NCI-H2196 treated with DMSO at 0.1 percent for 48 hours (cell line): ENCODE measurements around the gene MARCHF11.

Source experiments
- DNase-seq: peaks from one replicate; lab custom pipeline; 2025; ENCODE audit not compliant: unreplicated experiment; lab: John Stamatoyannopoulos, UW

MARCHF11 gene

DNA sequence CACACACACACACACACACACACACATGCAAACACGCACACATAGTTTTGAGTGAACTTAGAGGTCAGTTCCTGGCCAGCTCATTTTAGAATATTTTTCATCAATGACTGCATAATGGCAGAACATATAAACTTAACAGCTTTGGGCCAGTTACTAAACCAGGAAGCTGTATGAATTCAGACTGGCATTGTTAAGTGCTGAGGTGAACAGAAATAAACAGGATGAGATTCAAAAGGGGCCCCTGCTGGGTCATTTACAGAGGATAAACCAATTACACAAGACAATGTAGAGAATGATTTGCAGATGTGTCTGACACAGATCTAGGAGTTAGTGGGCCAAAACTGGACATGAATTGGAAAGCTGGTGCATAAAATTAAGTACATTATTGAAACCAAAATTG, 44.6 kb downstream of the MARCHF11 start:
- DNase-seq: no peak

DNA sequence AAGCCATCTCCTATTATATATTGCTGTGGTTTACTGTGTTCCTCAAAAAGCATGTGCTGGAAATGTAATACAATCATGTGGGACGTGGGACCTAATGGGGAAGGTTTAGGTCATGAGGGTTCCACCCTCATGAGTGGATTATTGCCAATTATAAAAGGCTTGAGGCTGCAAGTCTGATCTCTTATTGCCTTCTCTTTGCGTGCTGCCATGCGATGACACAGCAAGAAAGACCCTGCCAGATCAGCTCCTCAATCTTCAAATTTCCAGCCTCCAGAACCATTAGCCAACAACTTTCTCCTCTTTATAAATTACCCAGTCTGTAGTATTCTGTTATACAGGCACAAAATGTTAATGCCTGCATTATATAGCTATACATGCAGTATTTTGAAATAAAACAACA, 45.4 kb downstream of the MARCHF11 start:
- DNase-seq: no peak

DNA sequence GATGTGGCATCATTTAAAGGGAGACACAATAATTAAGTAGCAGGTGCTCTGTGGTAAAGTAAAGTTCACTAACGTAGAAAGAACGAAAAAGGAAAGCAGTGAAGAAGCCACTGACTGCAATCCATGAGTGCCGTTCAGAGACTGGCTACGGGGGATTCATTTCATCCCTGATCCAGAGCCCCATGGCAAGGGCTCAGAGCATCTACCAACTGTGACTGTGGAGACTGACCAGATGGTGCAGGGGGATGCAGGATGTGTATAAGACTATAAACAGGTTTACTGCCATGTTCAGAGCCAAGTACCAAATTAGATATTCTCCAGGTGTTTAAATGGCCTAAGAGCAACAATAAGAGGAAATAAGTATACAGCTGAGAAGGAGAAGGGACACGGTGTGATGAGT, 47.7 kb downstream of the MARCHF11 start:
- no peak for DNase-seq

DNA sequence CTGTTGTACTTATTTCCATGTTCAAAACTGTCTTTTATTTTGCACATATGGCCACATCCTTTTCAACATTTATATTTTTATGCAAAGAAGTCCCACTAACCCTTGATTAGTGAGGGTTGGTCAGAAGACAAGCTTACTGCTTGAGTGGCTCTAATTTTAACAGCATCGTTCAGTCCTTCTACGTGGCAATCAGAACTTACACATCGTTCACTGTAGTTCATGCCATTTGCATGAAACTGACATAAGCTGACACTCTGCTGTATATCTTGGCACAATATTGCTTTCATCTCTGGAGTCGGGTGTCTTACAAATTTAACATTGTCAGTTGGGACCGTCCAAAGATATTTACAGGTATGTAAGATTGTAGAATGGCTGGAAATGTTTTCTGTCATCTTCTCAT, 50.6 kb downstream of the MARCHF11 start:
- no peak for DNase-seq

DNA sequence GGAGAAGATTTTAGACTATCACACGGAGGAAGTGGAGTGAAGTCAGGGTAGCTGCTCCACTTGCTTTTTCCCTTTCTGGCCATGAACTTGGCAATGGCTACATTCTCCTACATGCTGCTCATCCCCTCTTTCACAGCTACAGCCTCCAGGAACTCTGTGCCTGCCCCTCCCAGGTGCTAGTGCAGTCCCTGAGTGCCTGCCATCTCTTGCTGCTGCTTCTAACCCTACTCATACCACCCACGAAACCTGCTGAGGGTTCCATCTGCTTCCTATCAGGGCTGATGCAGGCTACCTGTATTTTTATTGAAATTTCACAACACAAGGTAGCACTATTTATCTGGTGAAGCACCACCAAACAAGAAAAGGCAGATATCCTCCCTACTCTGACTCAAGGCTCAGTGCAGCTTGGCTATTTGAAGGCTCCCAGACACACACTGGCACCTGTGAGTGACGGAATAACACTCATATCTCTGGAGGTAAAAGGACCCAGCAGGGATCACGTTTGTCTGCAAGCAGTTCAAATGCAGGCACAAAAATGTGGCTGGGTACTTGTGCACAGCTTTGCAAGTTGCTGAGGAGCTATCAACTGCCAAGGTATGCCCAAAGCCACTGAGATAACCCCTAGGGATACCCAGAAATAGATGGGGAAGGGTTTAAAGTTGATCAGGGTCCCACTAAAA, 51.6 kb downstream of the MARCHF11 start:
- no peak for DNase-seq

DNA sequence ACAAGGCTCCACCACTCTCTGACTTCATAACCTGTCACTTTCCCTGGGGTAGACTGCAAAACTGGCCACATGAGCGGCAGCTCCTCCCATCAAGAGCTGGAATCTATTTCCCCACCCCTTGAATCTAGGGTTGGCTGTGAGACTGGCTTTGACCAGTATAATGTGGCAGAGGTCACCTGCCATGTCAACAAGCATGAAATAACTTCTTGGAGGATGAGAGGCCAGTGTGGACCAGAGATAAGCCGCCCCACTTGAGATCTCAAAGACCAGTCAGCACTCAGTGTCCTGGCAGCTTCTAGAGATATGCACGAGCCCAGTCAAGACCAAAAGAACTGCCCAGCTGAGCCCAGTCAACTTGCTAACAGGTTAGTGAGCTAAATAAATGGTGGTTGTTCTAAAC, 59.0 kb downstream of the MARCHF11 start:
- DNase-seq: no peak

DNA sequence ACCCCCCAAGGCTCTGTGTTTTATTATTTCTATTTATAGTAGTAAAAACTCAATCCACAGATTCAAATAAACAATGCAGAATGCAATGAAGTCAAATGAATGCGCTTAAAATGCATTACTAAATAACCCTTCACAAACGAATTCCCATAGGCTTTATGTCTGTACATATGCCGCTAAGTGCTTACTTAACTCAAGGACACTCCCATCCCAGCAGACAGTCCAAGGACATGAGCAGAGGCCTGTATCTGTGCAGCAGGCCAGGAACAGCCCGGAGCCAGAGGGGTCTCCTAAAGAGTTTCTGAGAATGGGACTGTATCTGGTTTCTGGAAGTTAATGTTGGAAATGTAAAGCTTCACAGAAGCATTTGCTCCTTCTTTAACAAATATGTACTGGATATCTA, 59.8 kb downstream of the MARCHF11 start:
- no peak for DNase-seq

DNA sequence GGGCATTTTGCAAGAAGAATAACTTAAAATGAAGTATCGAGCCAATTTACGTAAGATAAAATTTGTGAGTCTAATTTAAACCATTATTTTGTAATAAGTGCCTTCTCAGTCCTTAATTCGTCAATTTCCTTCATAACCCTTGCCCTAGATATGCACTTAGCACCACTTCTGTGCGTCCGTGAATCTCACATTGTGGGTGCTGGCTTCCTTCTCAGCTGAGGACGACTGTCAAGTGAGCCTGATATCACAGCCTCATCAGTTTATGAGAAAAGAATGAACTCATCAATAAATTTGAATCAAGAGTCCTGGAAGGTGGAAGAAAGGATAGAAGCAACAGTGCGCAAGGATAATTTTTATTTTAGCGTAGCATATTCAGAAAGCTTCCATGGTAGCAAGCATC, 64.5 kb downstream of the MARCHF11 start:
- no peak for DNase-seq

DNA sequence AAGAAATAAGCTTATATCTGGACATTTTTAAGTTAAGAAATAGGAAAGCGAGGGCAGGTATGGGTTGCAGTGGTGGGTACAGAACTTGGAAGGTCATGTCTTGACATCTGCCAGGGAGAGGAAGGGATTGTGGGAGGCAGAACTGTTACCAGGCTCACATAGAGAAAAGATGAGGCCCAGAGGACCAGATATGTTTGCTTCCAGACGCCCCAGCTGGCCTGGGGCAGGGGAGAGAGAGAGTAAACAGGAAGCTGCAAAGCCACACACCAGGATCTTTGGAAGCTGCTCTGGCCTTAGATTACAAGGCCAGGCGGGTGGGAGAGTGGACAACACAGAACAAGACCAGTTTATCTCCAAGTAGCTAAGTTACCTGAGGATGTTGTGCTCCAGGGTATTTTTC, 71.2 kb downstream of the MARCHF11 start:
- DNase-seq: no peak

DNA sequence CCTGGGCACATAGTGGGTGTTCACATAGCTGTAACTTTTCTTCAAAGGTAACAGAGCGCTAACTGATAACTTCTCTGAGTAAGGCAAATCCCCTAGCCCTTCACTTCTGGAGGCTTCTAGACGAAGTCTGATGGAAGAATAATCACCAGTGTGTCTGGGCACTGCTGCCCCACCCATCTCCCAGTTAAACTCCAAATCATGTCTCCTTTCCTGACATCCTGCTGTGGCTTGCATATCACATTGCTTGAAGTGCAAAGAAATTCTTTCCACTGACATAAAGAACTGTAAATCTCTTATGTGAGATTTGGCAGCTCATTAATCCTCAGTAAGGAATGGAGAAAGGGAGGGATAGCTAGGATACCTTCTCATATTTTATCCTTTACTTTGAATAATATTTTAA, 74.6 kb downstream of the MARCHF11 start:
- no peak for DNase-seq

DNA sequence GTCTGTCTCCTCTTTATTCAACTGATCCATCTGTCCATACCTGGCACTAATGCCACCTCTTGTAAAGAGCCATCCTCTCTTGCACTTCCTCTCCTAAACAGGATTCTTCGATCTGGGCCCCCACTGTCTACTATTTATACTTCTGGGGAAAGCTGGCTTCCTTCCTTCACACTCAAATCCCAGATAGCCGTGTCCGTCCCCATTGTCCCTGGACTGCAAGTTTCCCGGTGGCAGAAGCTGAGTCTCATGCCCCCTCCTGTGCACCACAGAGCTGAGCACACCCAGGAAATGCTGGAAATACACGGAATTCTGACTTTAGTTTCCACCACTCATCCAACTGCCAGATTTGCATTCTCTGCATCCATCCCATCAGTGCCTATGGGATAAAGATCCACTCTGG, 84.0 kb downstream of the MARCHF11 start:
- no peak for DNase-seq

DNA sequence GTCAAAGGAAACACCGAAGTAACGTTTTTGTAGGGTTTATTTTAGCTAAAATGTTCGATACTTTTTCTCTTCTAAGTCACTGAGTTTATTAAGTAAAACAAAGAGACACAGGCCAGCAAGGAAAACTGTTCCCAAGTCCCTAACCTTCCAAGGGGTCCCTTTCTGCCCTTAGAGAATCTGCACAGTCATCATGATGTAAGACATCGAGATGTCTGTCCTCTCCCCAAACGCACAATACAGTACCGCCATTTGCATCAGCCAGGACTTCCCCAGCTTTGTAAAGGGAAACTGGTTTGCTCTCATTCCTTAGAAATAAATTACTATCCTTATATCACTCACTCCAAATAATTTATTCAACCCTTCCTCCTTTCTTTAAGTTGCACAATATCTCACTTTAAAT, 89.3 kb downstream of the MARCHF11 start:
- DNase-seq: no peak

DNA sequence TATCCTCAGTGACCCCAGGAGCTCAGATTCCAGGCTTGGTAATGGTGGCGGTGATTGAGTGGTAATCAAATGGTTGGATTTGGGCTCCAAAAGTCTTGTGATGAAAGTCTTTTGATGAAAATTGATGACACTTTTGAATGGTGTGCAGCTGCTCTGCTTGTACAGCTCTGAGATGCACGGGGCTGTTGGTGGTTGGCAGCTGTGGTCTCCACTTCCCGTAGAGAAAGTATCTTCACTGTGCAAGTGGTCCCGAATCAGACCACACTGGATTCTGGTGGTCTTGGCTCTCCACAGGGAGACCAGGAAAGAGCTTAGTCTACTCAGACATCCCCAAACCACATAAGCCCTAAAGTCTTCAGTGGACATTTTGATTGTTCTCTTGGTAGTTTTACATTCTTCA, 96.6 kb downstream of the MARCHF11 start:
- DNase-seq: no peak

DNA sequence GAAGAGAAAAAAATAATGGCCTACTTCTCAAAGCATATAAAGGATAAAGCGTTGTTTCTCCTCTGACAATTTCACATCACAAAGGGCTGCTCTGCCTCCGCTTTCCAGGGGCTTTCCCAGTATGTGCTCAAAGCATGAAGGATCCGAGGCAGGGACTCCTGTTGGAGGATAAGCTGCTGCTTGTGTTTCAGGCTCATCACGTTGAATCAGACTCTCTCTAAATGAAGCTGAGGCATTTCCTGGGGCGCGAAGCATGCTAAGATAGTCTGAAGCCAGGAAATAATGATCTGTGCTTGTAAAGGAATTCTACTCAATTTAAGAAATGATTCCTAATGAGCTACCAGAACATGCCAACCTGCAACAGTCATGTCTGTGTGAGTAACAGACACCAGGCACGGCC, 97.5 kb downstream of the MARCHF11 start:
- DNase-seq: no peak

DNA sequence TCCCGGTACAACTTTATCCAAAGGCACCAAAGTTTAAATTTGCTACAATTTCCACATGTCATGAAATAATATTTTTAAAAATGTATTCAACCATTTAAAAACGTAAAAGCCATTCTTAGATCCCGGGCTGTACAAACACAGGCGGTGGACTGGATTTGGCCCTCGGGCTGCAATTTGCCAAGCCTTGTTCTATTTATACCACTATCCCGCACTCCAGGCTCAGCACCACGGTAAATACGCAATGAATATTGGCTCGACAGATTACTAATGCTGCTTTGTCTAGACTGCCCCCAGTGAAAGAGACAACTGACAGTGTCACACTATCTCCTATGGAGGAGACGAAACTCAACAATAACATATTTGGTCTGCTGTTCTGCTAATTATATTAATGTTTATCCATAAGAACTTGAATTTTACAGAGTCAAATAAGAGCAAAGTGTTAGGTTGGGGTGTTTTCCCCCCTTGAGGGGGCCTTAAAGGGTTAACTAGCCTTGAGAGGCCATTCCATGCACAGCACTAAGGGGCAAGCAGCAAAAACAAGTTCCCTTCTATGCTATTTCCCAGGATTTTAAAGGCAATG, 98.1 kb downstream of the MARCHF11 start:
- DNase-seq: no peak

DNA sequence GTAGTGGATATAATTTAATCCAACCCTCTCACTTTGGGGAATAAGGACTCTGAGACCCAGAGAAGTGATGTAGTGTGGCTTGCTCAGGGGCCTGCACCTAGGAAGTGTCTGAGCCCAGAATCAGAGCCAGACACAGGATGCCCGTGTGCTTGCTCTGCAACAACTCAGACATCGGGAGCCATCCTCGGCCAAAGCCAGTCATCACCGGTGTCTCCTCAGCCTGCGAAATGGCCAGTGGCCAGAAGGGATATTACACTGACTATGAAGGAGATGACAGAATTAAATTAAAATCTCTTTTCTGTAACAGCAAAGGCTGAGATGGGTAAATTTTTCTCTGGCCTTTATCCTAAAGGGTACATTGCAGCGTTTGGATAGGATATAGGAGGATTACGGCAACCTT, 102.9 kb downstream of the MARCHF11 start:
- no peak for DNase-seq

DNA sequence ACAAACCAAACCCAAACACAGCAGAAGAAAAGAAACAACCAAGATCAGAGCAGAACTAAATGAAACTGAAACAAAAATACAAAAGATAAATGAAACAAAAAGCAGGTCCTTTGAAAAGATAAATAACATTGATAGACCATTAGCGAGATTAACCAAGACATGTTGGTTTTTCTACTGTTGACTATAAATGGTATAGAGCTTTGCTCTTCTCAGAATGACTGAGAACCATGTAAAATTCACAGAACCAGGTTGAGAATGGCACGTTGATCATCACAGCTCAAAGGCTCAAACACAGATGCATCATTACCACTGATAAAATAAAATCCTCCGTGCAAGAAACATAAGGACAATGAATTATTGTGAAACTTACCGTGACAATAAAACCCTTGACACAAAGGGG, 105.2 kb downstream of the MARCHF11 start:
- DNase-seq: no peak

DNA sequence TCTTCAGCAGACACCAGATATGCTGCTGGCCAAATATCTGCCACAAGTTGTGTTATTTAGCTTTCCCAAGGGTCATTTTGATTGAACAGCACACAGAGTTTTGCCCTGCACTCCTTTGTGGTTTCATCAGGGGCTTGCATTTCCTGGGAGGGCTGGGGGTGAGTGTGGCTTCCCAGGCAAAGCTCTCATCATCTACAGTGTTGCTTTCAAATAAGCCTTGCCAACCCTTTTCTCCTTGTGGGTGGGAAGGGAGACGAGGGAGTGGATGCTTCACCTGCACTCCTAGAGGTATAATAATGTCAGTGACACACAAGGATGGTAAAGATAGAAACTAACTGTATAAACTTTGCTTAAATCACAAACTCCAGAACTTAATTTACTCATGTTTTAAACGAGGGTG, 107.0 kb downstream of the MARCHF11 start:
- DNase-seq: no peak

DNA sequence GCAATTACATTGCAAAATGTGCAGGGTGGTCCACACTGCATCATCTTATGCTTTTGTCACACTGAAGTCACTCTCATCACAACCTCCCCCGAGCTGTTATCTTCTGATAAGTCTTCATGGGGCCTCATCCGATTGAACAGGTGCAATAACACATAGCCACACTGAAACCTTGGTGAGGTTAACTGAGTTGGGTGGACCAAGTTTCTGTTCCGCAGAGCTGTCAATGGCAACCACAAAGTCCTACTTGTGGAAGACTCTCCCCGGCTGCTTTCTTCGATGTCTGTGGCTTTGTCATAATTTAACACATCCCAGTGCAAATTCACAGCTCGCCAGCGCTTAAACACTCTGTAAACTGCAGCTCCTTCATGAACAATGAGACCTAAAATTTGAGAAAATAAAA, 112.2 kb downstream of the MARCHF11 start:
- no peak for DNase-seq

DNA sequence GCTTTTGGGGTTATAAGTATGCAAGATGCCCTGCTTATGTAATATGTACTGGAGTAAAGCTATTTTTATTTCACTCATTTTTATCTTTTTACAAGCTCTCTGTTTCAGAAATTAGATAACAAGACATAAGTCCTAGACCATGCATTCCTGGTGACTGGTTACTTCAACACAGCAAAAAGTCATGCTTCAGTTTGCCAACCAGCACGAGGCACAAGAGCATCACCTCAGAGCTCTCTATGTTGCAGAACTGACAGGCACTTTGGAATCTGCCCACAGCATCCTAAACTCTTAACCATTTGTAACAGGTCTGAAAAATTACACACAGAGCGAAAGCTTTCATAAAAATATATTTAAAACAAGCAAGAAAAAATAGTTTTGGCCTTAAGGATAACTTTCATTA, 112.8 kb downstream of the MARCHF11 start:
- DNase-seq: no peak

DNA sequence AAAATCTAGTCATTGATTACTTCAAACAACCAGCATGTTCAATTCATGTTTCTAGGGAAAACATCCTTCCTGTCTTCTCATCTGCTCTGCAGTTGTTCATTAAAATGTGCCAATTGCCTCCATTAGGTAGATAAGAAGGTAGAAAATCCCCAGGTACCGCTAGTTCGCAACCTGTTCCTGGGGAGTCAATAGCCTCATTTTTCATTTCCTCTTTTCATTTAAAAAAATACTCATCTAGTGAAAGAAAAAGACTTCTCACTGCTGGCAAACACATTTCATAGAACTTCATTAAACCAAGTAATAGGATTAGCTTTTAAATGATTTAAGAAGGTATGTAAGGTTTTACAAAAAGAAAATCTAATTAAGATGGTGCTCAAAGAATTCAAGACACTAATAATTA, 113.3 kb downstream of the MARCHF11 start:
- DNase-seq: no peak

DNA sequence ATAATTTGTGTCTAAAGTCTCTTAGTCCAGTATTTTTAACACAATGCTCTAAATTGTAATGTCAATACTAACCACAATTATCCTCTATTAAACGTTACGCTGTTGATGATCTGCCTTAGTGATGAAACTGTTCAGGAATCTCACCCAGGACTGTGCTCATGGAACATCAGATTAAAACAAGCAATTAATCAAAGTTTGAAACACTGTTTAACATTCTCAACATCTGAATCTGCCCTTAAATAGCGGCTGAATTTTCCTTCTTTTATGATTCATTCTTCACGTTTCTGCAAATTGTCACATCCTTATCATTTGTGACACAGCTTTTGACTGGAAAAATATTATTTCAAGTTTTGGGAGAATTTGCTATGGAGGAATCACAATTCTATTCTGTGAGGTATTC, 113.8 kb downstream of the MARCHF11 start:
- no peak for DNase-seq

DNA sequence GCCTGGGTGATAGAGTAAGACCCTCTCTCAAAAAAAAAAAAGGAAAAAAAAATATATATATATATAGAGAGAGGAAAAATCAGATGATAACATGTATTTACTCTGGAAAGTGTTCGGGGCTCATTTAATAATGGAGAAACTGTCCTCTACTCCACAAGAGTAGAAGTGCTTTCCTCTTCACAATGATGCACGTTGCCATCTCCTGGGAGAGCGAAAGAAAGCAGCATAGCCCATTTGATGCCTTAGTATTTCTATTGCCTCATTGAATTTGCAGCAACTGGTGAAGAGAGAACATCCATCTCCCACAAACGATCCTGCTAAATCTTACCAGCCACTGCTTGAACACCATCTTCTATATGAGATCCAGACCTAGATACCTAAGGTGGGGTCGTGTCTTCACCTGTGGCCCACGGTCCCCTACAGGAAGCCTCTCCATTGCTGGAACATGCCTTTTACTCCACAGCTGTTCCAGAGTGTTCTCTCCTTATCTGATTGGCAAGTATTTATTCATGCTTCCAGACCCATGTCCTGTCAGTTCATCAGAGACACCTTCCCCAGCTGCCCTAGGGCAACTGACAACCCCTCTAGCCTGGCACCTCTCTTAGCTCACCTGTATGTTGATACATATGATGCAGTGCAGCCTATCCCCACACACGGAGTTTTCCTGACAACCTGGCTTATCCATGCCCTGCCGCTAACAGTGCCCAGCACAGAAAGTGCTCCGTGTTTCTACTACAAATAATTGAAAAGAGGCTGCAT, 115.3 kb downstream of the MARCHF11 start:
- DNase-seq: no peak
